OCI-LY7 (cell line): ENCODE measurements around the gene SCUBE3.

Experiments
- EZH2phosphoT487 ChIP-seq: fragments of 200-600 bp; sonication (generic); IDR thresholded peaks from 2 replicates; pipeline ENCODE4 v1.6.1; 2018; ENCODE audit warnings: low read depth, borderline replicate concordance, mild to moderate bottlenecking, mixed run types, antibody characterized with exemption, low read length, moderate library complexity, mixed read lengths
- TF ChIP-seq, protein P1 (sequence below): fragments of 200-600 bp; sonication (generic); conservative IDR thresholded peaks from 2 replicates; pipeline ENCODE4 v1.5.1; 2014; ENCODE audit warnings: mild to moderate bottlenecking, antibody characterized with exemption, low read length, moderate library complexity, mixed read lengths

DNA sequence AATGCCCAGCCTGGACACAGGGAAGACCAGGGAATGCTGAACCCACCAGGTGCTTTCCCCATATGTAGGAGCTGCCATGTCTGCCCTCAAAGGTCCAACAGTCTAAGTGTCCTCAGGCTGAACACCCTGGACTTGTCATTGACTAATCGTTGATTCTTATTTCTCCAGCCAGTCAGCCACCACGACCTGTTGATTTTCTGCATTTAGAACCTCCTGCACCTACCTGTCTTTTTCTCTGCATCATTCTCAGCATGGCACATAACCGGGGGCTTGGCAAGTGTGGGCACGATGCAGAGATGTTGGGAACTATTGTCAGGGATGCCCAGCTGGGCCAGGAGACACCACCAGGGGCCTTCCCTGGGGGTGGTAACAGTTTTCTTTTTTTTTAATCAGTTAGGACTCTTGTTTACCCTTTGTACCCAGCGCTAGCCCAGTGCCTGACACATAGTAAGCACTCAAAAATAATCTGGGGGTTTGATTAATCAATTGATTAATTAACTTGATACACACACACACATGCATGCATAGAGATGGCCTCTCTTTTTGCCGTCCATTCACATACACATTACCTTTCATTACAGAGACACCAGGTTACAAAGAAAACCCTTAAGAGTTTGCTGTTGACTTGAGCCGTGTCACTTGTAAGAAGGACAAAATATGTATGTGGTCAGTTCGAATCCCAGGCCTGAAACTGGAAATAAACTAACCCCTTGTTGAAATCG lies 29.0 kb upstream of the SCUBE3 start:
- TF ChIP-seq, protein P1, sequence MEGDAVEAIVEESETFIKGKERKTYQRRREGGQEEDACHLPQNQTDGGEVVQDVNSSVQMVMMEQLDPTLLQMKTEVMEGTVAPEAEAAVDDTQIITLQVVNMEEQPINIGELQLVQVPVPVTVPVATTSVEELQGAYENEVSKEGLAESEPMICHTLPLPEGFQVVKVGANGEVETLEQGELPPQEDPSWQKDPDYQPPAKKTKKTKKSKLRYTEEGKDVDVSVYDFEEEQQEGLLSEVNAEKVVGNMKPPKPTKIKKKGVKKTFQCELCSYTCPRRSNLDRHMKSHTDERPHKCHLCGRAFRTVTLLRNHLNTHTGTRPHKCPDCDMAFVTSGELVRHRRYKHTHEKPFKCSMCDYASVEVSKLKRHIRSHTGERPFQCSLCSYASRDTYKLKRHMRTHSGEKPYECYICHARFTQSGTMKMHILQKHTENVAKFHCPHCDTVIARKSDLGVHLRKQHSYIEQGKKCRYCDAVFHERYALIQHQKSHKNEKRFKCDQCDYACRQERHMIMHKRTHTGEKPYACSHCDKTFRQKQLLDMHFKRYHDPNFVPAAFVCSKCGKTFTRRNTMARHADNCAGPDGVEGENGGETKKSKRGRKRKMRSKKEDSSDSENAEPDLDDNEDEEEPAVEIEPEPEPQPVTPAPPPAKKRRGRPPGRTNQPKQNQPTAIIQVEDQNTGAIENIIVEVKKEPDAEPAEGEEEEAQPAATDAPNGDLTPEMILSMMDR, result no peak
- no peak for TF ChIP-seq EZH2phosphoT487
